Gastroesophageal sphincter (tissue), 4 donors: Measurements from ENCODE around the gene TGFBI. TPM values are rescaled to one million over a fixed set of nuclear protein-coding genes. Genes with fewer than 3 reads are reported as not detected.
A peak's percentile ranks its signal among the peaks of the same experiment; 100 is the strongest.

Experiments
- ATAC-seq: fragments of 150-250 bp; one replicate; pipeline ENCODE4 v1.9.1; 2016; ENCODE audit warnings: mild to moderate bottlenecking, moderate library complexity
- H3K27ac ChIP-seq, 4 donors: fragments of 200-600 bp; sonication (generic) in 3 of 4; 1 replicate in 3 of 4; 2 replicates in 1 of 4; pipeline ENCODE4 v1.5.1; 2016 to 2019
- H3K27me3 ChIP-seq: fragments of 200-600 bp; sonication (generic); one replicate; pipeline ENCODE4 v1.5.1; 2019
- H3K36me3 ChIP-seq, 2 donors: fragments of 200-600 bp; sonication (generic); one replicate each; pipeline ENCODE4 v1.5.1; 2019; ENCODE audit warnings: control low read depth in 1 of 2
- H3K4me1 ChIP-seq, 3 donors: fragments of 200-600 bp; sonication (generic); 1 replicate in 2 of 3; 2 replicates in 1 of 3; pipeline ENCODE4 v1.5.1; 2016 to 2019; ENCODE audit warnings: control low read depth in 2 of 3
- H3K4me3 ChIP-seq, 2 donors: fragments of 200-600 bp; sonication (generic); one replicate each; pipeline ENCODE4 v1.5.1; 2019; ENCODE audit warnings: mild to moderate bottlenecking in 1 of 2, moderate library complexity in 1 of 2
- H3K9me3 ChIP-seq, 3 donors: fragments of 200-600 bp; sonication (generic); one replicate each; pipeline ENCODE4 v1.5.1; 2017 to 2019; ENCODE audit warnings: control low read depth in 2 of 3
- CTCF ChIP-seq, 4 experiments: fragments of 200-600 bp in 2 of 4; fragments of 450-650 bp in 2 of 4; sonication (generic) in 1 of 4; IDR thresholded peaks; one replicate each; pipeline ENCODE4 v1.5.1; 2017 to 2019; ENCODE audit warnings: antibody characterized with exemption in 4 of 4, mild to moderate bottlenecking in 2 of 4, moderate library complexity in 2 of 4
- EP300 ChIP-seq: sonication (generic); formaldehyde crosslinking; IDR thresholded peaks from one replicate; pipeline ENCODE4 v1.6.1; 2017; ENCODE audit warnings: antibody characterized with exemption, mild to moderate bottlenecking
- POLR2A ChIP-seq, 2 donors: fragments of 450-650 bp; IDR thresholded peaks; one replicate each; pipeline ENCODE4 v1.6.1; 2017; ENCODE audit warnings: antibody characterized with exemption in 2 of 2, mild to moderate bottlenecking in 2 of 2, moderate library complexity in 1 of 2
- POLR2AphosphoS5 ChIP-seq: sonication (generic); formaldehyde crosslinking; IDR thresholded peaks from one replicate; pipeline ENCODE4 v1.6.1; 2017; ENCODE audit warnings: antibody characterized with exemption
- WGBS, 2 donors: methylation state at CpG; one replicate each; pipeline ENCODE4 v1.1.5; 2018; ENCODE audit warnings: low coverage in 1 of 2; 5-methylcytosine and 5-hydroxymethylcytosine counted together
- total RNA-seq, 4 donors: library from RNA; depleted of rRNA; stranded (reverse); fragments of >200 nt; gene quantifications; one replicate each; pipeline ENCODE4 v1.1.0, GENCODE V29; 2016

Gene TGFBI
- total RNA-seq, 4 donors from 2014 or later = 29.0 to 159 (median 112) TPM

- no peaks in the 10 kb centered on the region for H3K27me3 ChIP-seq
- ATAC-seq = no peak
- H3K27ac ChIP-seq = no peak overlapping the region
- no peak overlapping the region for H3K4me3 ChIP-seq
- peak; percentile 18 for TF ChIP-seq POLR2AphosphoS5
- TF ChIP-seq EP300 = no peak
- H3K4me1 ChIP-seq = peaks cover 0 to 53% (median 11%) of the 10 kb centered on the region in 3 donors
- no peaks in the 10 kb centered on the region for H3K36me3 ChIP-seq
- 64 to 100% methylated on average over 1 of the region's 1 CpG for WGBS, 2 donors
- no peaks in the 10 kb centered on the region for H3K9me3 ChIP-seq
These were observed 55.9 kb downstream of the TGFBI start for GRCh38 chr5:136084698-136085097.

GRCh38 chr5:136086783-136087566, 58.2 kb downstream of the TGFBI start:
- H3K36me3 ChIP-seq = no peaks in the 10 kb centered on the region
- no peak overlapping the region for H3K4me3 ChIP-seq
- no peaks in the 10 kb centered on the region for H3K9me3 ChIP-seq
- peaks cover 0 to 46% (median 11%) of the 10 kb centered on the region in 3 donors for H3K4me1 ChIP-seq
- no peak for ATAC-seq
- no peak for TF ChIP-seq EP300
- no peak for TF ChIP-seq POLR2A (IDR thresholded peaks at IDR 0.05)
- no peak for TF ChIP-seq CTCF (IDR thresholded peaks at IDR 0.05)
- TF ChIP-seq POLR2AphosphoS5 = no peak
- H3K27me3 ChIP-seq = no peaks in the 10 kb centered on the region
- 60 to 69% methylated on average over 5 of the region's 5 CpGs for WGBS, 2 donors
- peak overlapping the region in 3 of 4 donors; percentile 68 to 77 (median 73) for H3K27ac ChIP-seq

GRCh38 chr5:136087961-136088871, 59.4 kb downstream of the TGFBI start:
- no peaks in the 10 kb centered on the region for H3K27me3 ChIP-seq
- H3K36me3 ChIP-seq = no peaks in the 10 kb centered on the region
- no peaks in the 10 kb centered on the region for H3K9me3 ChIP-seq
- TF ChIP-seq POLR2AphosphoS5 (peak; percentile 26), POLR2A (IDR thresholded peaks at IDR 0.05) (no peak)
- H3K27ac ChIP-seq = peak overlapping the region; percentile 2 to 77 (median 70)
- no peak overlapping the region for H3K4me3 ChIP-seq
- 32 to 49% methylated on average over 6 to 16 of the region's 16 CpGs for WGBS, 2 donors
- H3K4me1 ChIP-seq = peaks cover 0 to 36% (median 11%) of the 10 kb centered on the region in 3 donors
- peak; percentile 92 for ATAC-seq

GRCh38 chr5:136089791-136090190, 61.0 kb downstream of the TGFBI start:
- ATAC-seq = no peak
- Histone ChIP-seq H3K9me3 (no peaks in the 10 kb centered on the region), H3K27me3 (no peaks in the 10 kb centered on the region), H3K4me3 (no peak overlapping the region), H3K36me3 (no peaks in the 10 kb centered on the region), H3K27ac (no peak overlapping the region), H3K4me1 (peaks cover 0 to 31% (median 11%) of the 10 kb centered on the region in 3 donors)
- TF ChIP-seq POLR2AphosphoS5 (peak; percentile 33), EP300 (no peak)
- 33 to 40% methylated on average over 2 to 7 of the region's 7 CpGs for WGBS, 2 donors

GRCh38 chr5:136090319-136090718, 61.5 kb downstream of the TGFBI start:
- Histone ChIP-seq H3K27ac (no peak overlapping the region), H3K27me3 (no peaks in the 10 kb centered on the region), H3K36me3 (no peaks in the 10 kb centered on the region), H3K4me1 (peaks cover 0 to 26% (median 11%) of the 10 kb centered on the region in 3 donors), H3K9me3 (no peaks in the 10 kb centered on the region), H3K4me3 (no peak overlapping the region)
- 93 to 98% methylated on average over 4 of the region's 4 CpGs for WGBS, 2 donors
- ATAC-seq = no peak
- no peak for TF ChIP-seq POLR2AphosphoS5
- TF ChIP-seq EP300 = no peak
- no peak for TF ChIP-seq POLR2A (IDR thresholded peaks at IDR 0.05)
- no peak for TF ChIP-seq CTCF (IDR thresholded peaks at IDR 0.05)

- whole genome bisulfite sequencing, 2 donors = 76 to 88% methylated on average over 2 to 3 of the region's 3 CpGs
- Histone ChIP-seq H3K27ac (no peak overlapping the region), H3K27me3 (peaks cover 6% of the 10 kb centered on the region), H3K4me3 (no peak overlapping the region), H3K9me3 (no peaks in the 10 kb centered on the region), H3K4me1 (peaks cover 0 to 6% (median 0%) of the 10 kb centered on the region in 3 donors), H3K36me3 (no peaks in the 10 kb centered on the region)
- no peak for ATAC-seq
- TF ChIP-seq EP300 (no peak), CTCF (IDR thresholded peaks at IDR 0.05) (no peak), POLR2A (IDR thresholded peaks at IDR 0.05) (no peak), POLR2AphosphoS5 (no peak)
These were observed 65.6 kb downstream of the TGFBI start for GRCh38 chr5:136094189-136094912.
